Heart right ventricle (tissue), 16 donors: ENCODE results near the gene OR52W1. TPM values are rescaled to one million over a fixed set of nuclear protein-coding genes. Genes with fewer than 3 reads are reported as not detected.

Source experiments
- ATAC-seq, 8 donors: fragments of 200-7000 bp; cut with Tn5 transposase; one replicate each; pipeline ENCODE4 v1.9.1; 2020; ENCODE audit warnings: mild to moderate bottlenecking in 8 of 8, moderate library complexity in 8 of 8, moderate number of reproducible peaks in 1 of 8
- DNase-seq, 2 donors: peaks; one replicate each; pipeline ENCODE4 v3.0.0-alpha.2; 2020
- H3K27ac ChIP-seq, 10 donors: fragments of 200-600 bp; sonication (generic) in 2 of 10; one replicate each; pipeline versions ENCODE4 v1.5.0 to v1.8.0; 2020 to 2022; ENCODE audit warnings: mild to moderate bottlenecking in 3 of 10
- H3K27me3 ChIP-seq, 7 donors: fragments of 200-600 bp; one replicate each; pipeline ENCODE4 v1.8.0; 2021 to 2022; ENCODE audit warnings: mild to moderate bottlenecking in 2 of 7
- H3K36me3 ChIP-seq, 9 donors: fragments of 200-600 bp; sonication (generic) in 1 of 9; one replicate each; pipeline versions ENCODE4 v1.5.0 to v1.8.0; 2020 to 2022; ENCODE audit warnings: mild to moderate bottlenecking in 2 of 9
- H3K4me1 ChIP-seq, 9 donors: fragments of 200-600 bp; sonication (generic) in 1 of 9; one replicate each; pipeline versions ENCODE4 v1.5.0 to v1.8.0; 2020 to 2022; ENCODE audit warnings: mild to moderate bottlenecking in 4 of 9
- H3K4me3 ChIP-seq, 10 donors: fragments of 200-600 bp; sonication (generic) in 2 of 10; one replicate each; pipeline versions ENCODE4 v1.5.0 to v1.8.0; 2020 to 2022; ENCODE audit warnings: mild to moderate bottlenecking in 7 of 10, moderate library complexity in 2 of 10
- H3K9me3 ChIP-seq, 11 donors: fragments of 200-600 bp in 10 of 11; sonication (generic) in 2 of 11; one replicate each; pipeline versions ENCODE4 v1.5.0 to v1.8.0; 2013 to 2022; ENCODE audit warnings: mild to moderate bottlenecking in 2 of 11, control low read depth in 1 of 11, moderate library complexity in 1 of 11
- WGBS, 2 donors: extraction: QIAGEN DNeasy Blood & Tissue Kit; methylation state at CpG; one replicate each; pipeline ENCODE4 v1.1.7; 2013; ENCODE audit warnings: inconsistent platforms in 1 of 2; 5-methylcytosine and 5-hydroxymethylcytosine counted together
- intact Hi-C, 10 donors: fragments of 100-400 bp; cut with DNase I; formaldehyde crosslinking; loops; one replicate each; pipeline versions ENCODE4 v1.11.1 to v1.14.2; 2022
- polyA plus RNA-seq, 2 donors: library from polyadenylated mRNA; stranded (reverse); fragments of 200-250 nt; gene quantifications; one replicate each; pipeline ENCODE4 v1.2.3, GENCODE V29; 2013
- total RNA-seq, 10 donors: library from RNA; stranded (reverse); fragmentation: NEBNext Ultra II Directional in 3 of 10; extraction: Animal tissue kit (Norgen Biotek cat#: 25700) in 3 of 10; gene quantifications; one replicate each; pipeline versions ENCODE4 v1.2.1 to v1.2.4, GENCODE V29; 2021 to 2023
- TF ChIP-seq, protein P1 (sequence below), 9 donors: fragments of 200-600 bp; sonication (generic) in 2 of 9; IDR thresholded peaks; one replicate each; pipeline versions ENCODE4 v1.5.0 to v1.8.0; 2021 to 2022; ENCODE audit warnings: antibody characterized with exemption in 9 of 9, mild to moderate bottlenecking in 5 of 9, moderate library complexity in 1 of 9
- donor health status: Arrhythmogenic right ventricular cardiomyopathy.
- donor health status: ischemic (EF 13 %, LVEDD 7.1; RV severe dilation, severe dysfunction).
- donor health status: healthy with polysubstance abuse.
- donor health status: DM: no; HTN: yes; CAD: no.
- donor health status: DM: no; HTN: no; CAD: no.
- donor health status: ischemic (EF 25% LVEDD 6.9; RV normal size, moderate dysfunction).
- donor health status: ischemic (EF 25% LVEDD 5.7; RV mildly dilated, moderate dysfunction).
- donor health status: healthy.
- donor health status: DM: yes; HTN: yes; CAD: no.
- donor health status: Ischemic cardiomyopathy.
- donor health status: ischemic (EF 35%, LVEDD 5.7; RV mildly dilated, moderate dysfunction).
- donor health status: nonischemic (EF 11% LVEDD 7.7; RV severe dilation, severe dysfunction).
- donor health status: DM: yes; HTN: yes; CAD: no.
- donor health status: PGD.
- donor health status: ischemic (EF 29% LVEDD 5.4; RV normal size, mild dysfunction).
- donor health status: nonischemic (EF 23%, LVEDD 6.1; RV moderate dilation, normal function).

The OR52W1 gene
- total and polyA plus RNA-seq, 12 donors: not detected

DNA sequence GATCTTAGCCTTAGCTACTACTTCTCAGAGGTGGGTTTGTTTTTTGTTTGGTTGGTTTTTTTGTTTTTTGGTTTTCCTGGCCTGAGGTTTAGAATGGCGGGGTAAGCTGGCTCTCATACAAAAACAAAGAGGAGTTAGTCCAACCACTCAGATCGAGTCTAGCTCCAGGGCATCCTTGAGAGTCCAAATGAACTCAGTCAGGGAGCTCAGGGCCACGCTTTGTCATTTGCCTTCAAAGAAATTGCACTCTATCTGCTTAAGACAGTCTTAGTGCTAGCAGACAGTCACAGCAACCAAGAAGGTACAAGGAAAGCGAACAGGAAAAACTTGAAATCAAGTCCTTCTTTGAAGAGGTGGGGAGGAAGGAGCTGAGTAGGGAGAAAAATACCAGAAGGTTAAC, 17.5 kb downstream of the OR52W1 start:
- intact Hi-C loops: no loop called here
- H3K4me3 ChIP-seq: no peak overlapping the region
- no peak overlapping the region for H3K27ac ChIP-seq
- H3K9me3 ChIP-seq: no peaks in the 10 kb centered on the region
- ATAC-seq: no peak
- TF ChIP-seq, protein P1, sequence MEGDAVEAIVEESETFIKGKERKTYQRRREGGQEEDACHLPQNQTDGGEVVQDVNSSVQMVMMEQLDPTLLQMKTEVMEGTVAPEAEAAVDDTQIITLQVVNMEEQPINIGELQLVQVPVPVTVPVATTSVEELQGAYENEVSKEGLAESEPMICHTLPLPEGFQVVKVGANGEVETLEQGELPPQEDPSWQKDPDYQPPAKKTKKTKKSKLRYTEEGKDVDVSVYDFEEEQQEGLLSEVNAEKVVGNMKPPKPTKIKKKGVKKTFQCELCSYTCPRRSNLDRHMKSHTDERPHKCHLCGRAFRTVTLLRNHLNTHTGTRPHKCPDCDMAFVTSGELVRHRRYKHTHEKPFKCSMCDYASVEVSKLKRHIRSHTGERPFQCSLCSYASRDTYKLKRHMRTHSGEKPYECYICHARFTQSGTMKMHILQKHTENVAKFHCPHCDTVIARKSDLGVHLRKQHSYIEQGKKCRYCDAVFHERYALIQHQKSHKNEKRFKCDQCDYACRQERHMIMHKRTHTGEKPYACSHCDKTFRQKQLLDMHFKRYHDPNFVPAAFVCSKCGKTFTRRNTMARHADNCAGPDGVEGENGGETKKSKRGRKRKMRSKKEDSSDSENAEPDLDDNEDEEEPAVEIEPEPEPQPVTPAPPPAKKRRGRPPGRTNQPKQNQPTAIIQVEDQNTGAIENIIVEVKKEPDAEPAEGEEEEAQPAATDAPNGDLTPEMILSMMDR (IDR thresholded peaks at IDR 0.05): no peak
- 93% methylated on average over 4 of the region's 4 CpGs for WGBS, 2 donors
- peaks cover 0 to 20% (median 9%) of the 10 kb centered on the region in 9 donors for H3K4me1 ChIP-seq
- H3K27me3 ChIP-seq: no peaks in the 10 kb centered on the region
- DNase-seq: no peak
- peaks cover 0 to 100% (median 46%) of the 10 kb centered on the region in 9 donors for H3K36me3 ChIP-seq

DNA sequence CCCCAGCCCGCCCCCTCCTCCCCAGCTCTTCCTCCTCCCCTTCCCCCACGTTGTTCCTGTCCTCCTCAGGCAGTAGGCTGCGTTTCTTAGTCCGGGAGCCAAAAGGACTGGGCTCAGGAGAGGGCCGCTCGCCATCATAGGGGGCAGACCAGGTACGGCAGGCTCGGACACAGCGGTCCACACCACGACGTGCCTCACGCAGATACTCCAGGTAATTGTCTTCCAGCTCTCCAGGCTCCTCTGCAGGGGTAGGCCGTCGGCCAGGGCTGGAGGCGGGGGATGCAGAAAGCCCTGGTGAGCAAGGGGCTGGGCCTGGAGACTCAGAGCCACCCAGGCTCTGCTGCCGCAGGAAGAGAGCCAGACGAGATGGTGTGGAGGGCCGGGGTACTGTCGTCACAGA, 18.7 kb downstream of the OR52W1 start:
- intact Hi-C loops: no loop called here
- Histone ChIP-seq H3K27me3 (no peaks in the 10 kb centered on the region), H3K36me3 (peaks cover 0 to 100% (median 52%) of the 10 kb centered on the region in 9 donors), H3K4me1 (peaks cover 0 to 22% (median 9%) of the 10 kb centered on the region in 9 donors), H3K27ac (no peak overlapping the region), H3K9me3 (no peaks in the 10 kb centered on the region), H3K4me3 (no peak overlapping the region)
- ATAC-seq: peak in 1 of 8 donors; percentile 23
- TF ChIP-seq, protein P1 (IDR thresholded peaks at IDR 0.05): no peak
- WGBS, 2 donors: 90 to 94% methylated on average over 19 of the region's 19 CpGs
- DNase-seq: no peak

DNA sequence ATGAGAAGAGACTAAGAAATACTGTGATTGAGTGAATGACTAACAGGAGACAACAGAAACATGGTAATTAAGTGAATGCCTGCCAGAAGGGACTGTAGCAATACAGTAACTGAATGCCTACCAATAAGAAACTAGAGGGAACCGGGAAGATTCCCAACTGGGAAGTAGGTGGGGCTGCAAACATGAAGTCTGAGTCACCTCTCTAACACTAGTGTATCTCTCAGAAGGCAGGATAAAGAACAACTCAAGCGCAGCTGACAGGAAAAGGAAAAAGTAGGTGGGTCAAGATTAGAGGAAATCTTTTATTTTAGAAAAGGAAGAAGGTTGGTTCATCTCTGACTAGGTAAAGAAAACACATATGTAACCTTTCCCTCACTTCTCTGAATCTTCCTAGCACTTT, 20.3 kb downstream of the OR52W1 start:
- peak in 1 of 2 donors; percentile 38 for DNase-seq
- H3K9me3 ChIP-seq: no peaks in the 10 kb centered on the region
- no peak overlapping the region for H3K4me3 ChIP-seq
- H3K36me3 ChIP-seq: peaks cover 0 to 100% (median 58%) of the 10 kb centered on the region in 9 donors
- no peaks in the 10 kb centered on the region for H3K27me3 ChIP-seq
- H3K4me1 ChIP-seq: peaks cover 0 to 26% (median 10%) of the 10 kb centered on the region in 9 donors
- ATAC-seq: peak in 7 of 8 donors; percentile 57 to 88 (median 79)
- TF ChIP-seq, protein P1 (IDR thresholded peaks at IDR 0.05): no peak
- intact Hi-C loops: no loop called here
- 40 to 58% methylated on average over 2 of the region's 2 CpGs for WGBS, 2 donors
- H3K27ac ChIP-seq: peak overlapping the region in 6 of 10 donors; percentile 33 to 67 (median 50)

DNA sequence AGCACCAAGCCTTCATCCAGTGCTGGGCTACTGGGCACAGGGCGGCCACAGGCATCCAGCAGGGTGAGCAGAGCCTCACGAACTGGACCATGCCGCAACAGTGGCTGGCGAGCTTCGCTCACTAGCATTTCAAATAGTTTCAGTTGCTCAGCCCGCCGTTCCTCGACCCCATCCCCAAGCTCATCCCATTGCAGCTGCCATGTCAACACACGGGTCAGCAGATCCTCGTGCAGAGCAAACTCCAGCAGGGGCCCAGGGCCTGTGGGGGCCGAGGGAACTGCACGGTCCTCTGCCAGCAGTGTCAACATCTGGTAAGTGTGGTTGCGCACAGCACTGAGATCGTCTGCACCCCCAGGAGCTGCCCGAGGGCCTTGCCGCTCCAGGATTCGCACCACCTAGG, 24.8 kb downstream of the OR52W1 start:
- Histone ChIP-seq H3K4me3 (no peak overlapping the region), H3K9me3 (no peaks in the 10 kb centered on the region), H3K27me3 (no peaks in the 10 kb centered on the region), H3K4me1 (peaks cover 0 to 48% (median 32%) of the 10 kb centered on the region in 9 donors), H3K36me3 (peaks cover 0 to 56% (median 33%) of the 10 kb centered on the region in 9 donors), H3K27ac (peak overlapping the region in 1 of 10 donors; percentile 8)
- peak in 1 of 8 donors; percentile 40 for ATAC-seq
- intact Hi-C loops: loop anchor here in 1 of 10 donors (10.0 kb wide), 1 partner anchor 199 kb away; no protein-coding TSS in a partner anchor
- DNase-seq: no peak
- TF ChIP-seq, protein P1 (IDR thresholded peaks at IDR 0.05): no peak
- 97 to 99% methylated on average over 17 of the region's 17 CpGs for WGBS, 2 donors
